Esophagus muscularis mucosa (tissue), 3 donors: ENCODE measurements around the gene GAPVD1.

ENCODE experiments used
- CTCF ChIP-seq, 3 experiments: fragments of 200-600 bp in 2 of 3; fragments of 450-650 bp in 1 of 3; sonication (generic) in 2 of 3; IDR thresholded peaks; one replicate each; pipeline ENCODE4 v1.5.1; 2017 to 2019; ENCODE audit warnings: antibody characterized with exemption in 3 of 3, mild to moderate bottlenecking in 2 of 3, moderate library complexity in 1 of 3
- POLR2A ChIP-seq: fragments of 450-650 bp; IDR thresholded peaks from one replicate; pipeline ENCODE4 v1.6.1; 2017; ENCODE audit warnings: antibody characterized with exemption, moderate library complexity, mild to moderate bottlenecking, low read depth
- POLR2AphosphoS5 ChIP-seq, 2 donors: sonication (generic); formaldehyde crosslinking; IDR thresholded peaks; one replicate each; pipeline ENCODE4 v1.6.1; 2017; ENCODE audit warnings: antibody characterized with exemption in 2 of 2

- TF ChIP-seq POLR2A (no peak), CTCF (IDR thresholded peaks at IDR 0.05) (no peak), POLR2AphosphoS5 (IDR thresholded peaks at IDR 0.05) (no peak)
These were observed 138.0 kb downstream of the GAPVD1 start for GRCh38 chr9:125399666-125400065.
